Endothelial cell of umbilical vein (primary cell): ENCODE data around the gene CACNA1C.

ENCODE experiments used
- GATA2 ChIP-seq: IDR thresholded peaks from 2 replicates; pipeline ENCODE4 v1.7.0; 2011; ENCODE audit warnings: low read depth, mild to moderate bottlenecking, moderate library complexity, mixed read lengths, low read length; ENCODE audit not compliant: insufficient read length, insufficient read depth
- TF ChIP-seq, protein P1 (sequence below), 2 donors: IDR thresholded peaks; 1 replicate in 1 of 2; 2 replicates in 1 of 2; pipeline ENCODE4 v1.5.1; 2011; ENCODE audit warnings: low read length in 2 of 2, mild to moderate bottlenecking in 2 of 2, moderate library complexity in 2 of 2, control low read depth in 1 of 2, inconsistent platforms in 1 of 2, low read depth in 1 of 2; ENCODE audit not compliant: insufficient read depth in 1 of 2; ENCODE audit errors: extremely low read depth in 1 of 2

- TF ChIP-seq, protein P1, sequence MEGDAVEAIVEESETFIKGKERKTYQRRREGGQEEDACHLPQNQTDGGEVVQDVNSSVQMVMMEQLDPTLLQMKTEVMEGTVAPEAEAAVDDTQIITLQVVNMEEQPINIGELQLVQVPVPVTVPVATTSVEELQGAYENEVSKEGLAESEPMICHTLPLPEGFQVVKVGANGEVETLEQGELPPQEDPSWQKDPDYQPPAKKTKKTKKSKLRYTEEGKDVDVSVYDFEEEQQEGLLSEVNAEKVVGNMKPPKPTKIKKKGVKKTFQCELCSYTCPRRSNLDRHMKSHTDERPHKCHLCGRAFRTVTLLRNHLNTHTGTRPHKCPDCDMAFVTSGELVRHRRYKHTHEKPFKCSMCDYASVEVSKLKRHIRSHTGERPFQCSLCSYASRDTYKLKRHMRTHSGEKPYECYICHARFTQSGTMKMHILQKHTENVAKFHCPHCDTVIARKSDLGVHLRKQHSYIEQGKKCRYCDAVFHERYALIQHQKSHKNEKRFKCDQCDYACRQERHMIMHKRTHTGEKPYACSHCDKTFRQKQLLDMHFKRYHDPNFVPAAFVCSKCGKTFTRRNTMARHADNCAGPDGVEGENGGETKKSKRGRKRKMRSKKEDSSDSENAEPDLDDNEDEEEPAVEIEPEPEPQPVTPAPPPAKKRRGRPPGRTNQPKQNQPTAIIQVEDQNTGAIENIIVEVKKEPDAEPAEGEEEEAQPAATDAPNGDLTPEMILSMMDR (IDR thresholded peaks at IDR 0.05; ENCODE audit: extremely low read depth in 1 of 2, insufficient read depth in 1 of 2, low read depth in 1 of 2, low read length in 2 of 2): no peak
- no peak for TF ChIP-seq GATA2
Measured at GRCh38 chr12:2615665-2616402, 563.0 kb downstream of the CACNA1C start.
